Nephron (organoid): ENCODE measurements around the gene ICE2.

Experiments used
- H3K27ac Mint-ChIP-seq, 3 experiments: 2 replicates each; pipeline ENCODE4 v1.8.0; 2020; ENCODE audit warnings: mixed read lengths in 3 of 3, mild to moderate bottlenecking in 2 of 3, moderate library complexity in 1 of 3
- H3K27me3 Mint-ChIP-seq: 2 replicates; pipeline ENCODE4 v1.8.0; 2021; ENCODE audit warnings: low read depth, mild to moderate bottlenecking, moderate library complexity, mixed read lengths
- H3K36me3 Mint-ChIP-seq: 2 replicates; pipeline ENCODE4 v1.8.0; 2020; ENCODE audit warnings: low read depth, mixed read lengths
- H3K4me1 Mint-ChIP-seq: 2 replicates; pipeline ENCODE4 v1.8.0; 2020; ENCODE audit warnings: mixed read lengths
- H3K4me3 Mint-ChIP-seq, 3 experiments: 2 replicates each; pipeline ENCODE4 v1.8.0; 2020; ENCODE audit warnings: mild to moderate bottlenecking in 3 of 3, mixed read lengths in 3 of 3, moderate library complexity in 2 of 3
- H3K9me3 Mint-ChIP-seq: 2 replicates; pipeline ENCODE4 v1.8.0; 2020; ENCODE audit warnings: mixed read lengths
- TF ChIP-seq, protein P1 (sequence below), 3 experiments: fragments of 200-600 bp; sonication (generic); IDR thresholded peaks; one replicate each; pipeline ENCODE4 v1.5.0; 2021; ENCODE audit warnings: antibody characterized with exemption in 3 of 3; ENCODE audit not compliant: unreplicated experiment in 3 of 3

Gene ICE2

DNA sequence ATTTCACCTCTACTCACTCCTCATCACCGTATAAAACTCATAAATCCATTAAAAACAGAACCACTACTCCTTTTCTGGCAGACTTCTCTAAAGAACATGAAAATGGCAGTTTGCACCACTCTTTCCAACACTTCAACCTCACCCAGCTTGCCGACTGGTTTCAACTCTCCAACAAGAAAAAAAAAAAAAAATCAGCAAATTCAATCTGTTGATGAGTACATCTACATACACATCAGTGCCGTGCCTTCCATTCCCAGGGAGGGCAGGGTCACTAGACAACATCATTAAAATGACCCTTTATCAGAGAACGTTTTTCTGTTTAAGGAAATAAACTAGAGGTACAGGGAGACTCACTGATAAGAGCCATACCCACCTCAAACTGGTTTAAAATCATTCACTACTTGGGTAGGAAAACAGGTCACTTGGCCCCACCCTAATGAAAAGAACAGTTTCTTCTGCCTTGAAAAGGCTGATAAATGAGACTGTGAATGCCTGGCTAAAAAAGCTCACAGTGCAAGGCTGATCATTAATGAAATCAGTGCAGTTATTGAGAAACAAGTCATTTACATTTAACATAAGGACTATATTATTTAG is 87.1 kb downstream of the ICE2 start:
- TF ChIP-seq, protein P1, sequence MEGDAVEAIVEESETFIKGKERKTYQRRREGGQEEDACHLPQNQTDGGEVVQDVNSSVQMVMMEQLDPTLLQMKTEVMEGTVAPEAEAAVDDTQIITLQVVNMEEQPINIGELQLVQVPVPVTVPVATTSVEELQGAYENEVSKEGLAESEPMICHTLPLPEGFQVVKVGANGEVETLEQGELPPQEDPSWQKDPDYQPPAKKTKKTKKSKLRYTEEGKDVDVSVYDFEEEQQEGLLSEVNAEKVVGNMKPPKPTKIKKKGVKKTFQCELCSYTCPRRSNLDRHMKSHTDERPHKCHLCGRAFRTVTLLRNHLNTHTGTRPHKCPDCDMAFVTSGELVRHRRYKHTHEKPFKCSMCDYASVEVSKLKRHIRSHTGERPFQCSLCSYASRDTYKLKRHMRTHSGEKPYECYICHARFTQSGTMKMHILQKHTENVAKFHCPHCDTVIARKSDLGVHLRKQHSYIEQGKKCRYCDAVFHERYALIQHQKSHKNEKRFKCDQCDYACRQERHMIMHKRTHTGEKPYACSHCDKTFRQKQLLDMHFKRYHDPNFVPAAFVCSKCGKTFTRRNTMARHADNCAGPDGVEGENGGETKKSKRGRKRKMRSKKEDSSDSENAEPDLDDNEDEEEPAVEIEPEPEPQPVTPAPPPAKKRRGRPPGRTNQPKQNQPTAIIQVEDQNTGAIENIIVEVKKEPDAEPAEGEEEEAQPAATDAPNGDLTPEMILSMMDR (IDR thresholded peaks at IDR 0.05; ENCODE audit: unreplicated experiment in 3 of 3): no peak
- H3K27me3 Mint-ChIP-seq: no peaks in the 10 kb centered on the region
- peak overlapping the region; percentile 83 to 93 (median 92) for H3K27ac Mint-ChIP-seq
- peaks cover 22% of the 10 kb centered on the region for H3K36me3 Mint-ChIP-seq
- no peaks in the 10 kb centered on the region for H3K9me3 Mint-ChIP-seq
- peak overlapping the region; percentile 20 to 66 (median 33) for H3K4me3 Mint-ChIP-seq
- peaks cover 86% of the 10 kb centered on the region for H3K4me1 Mint-ChIP-seq

DNA sequence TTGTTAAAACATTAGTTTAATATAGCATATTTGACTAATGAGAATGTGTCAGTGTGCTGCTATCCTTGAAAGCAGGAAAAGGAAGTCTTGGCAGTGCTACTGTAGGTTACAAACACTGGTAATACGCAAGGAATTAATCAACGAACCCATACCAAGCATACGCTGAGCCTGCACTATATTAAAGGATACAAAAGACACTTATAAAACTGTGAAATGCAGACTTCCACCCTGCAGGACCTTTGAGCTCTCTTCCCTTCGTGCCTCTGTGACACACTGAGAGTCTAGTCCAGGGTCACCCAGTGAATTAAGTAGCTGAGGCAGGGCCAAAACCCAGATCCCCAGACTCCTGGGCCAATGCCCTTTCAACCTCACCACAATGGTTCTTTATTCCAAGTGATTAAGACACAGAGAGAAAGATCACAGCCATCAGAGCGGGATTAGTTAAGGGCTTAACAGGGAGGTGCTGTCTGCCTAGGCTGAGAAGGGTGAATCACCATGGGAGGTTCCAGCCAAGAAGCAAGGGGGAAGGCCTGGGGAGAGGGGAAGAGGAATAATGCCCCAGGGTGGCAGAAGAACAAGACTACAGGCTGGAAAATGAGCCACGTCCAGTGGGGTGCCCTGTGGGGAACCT is 88.0 kb downstream of the ICE2 start:
- Mint-ChIP-seq H3K4me3 (peak overlapping the region; percentile 48 to 57 (median 51)), H3K9me3 (no peaks in the 10 kb centered on the region), H3K4me1 (peaks cover 86% of the 10 kb centered on the region), H3K27ac (peak overlapping the region; percentile 83 to 93 (median 92)), H3K27me3 (no peaks in the 10 kb centered on the region), H3K36me3 (peaks cover 30% of the 10 kb centered on the region)
- TF ChIP-seq, protein P1 (IDR thresholded peaks at IDR 0.05; ENCODE audit: unreplicated experiment in 3 of 3): no peak

DNA sequence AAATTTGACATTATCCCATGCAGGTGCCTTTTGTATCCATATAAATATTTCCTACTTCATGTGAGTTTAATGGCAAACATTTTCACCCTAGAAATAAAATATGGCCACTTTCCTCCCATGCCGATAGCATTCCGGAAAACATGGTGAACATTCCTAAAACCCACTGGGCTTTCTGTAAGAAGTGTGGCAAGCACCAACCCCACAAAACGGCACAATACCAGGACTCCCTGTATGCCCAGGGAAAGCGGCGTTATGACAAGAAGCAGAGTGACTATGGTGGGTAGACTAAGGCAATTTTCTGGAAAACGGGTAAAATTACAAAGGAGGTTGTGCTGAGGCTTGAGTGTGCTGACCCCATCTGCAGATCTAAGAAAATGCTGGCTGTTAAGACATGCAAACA is 88.7 kb downstream of the ICE2 start:
- H3K9me3 Mint-ChIP-seq: no peaks in the 10 kb centered on the region
- H3K4me1 Mint-ChIP-seq: peaks cover 83% of the 10 kb centered on the region
- no peaks in the 10 kb centered on the region for H3K27me3 Mint-ChIP-seq
- peaks cover 27% of the 10 kb centered on the region for H3K36me3 Mint-ChIP-seq
- peak overlapping the region in 1 of 3 experiments; percentile 32 for H3K4me3 Mint-ChIP-seq
- H3K27ac Mint-ChIP-seq: peak overlapping the region; percentile 83 to 93 (median 92)
- TF ChIP-seq, protein P1 (IDR thresholded peaks at IDR 0.05; ENCODE audit: unreplicated experiment in 3 of 3): no peak

DNA sequence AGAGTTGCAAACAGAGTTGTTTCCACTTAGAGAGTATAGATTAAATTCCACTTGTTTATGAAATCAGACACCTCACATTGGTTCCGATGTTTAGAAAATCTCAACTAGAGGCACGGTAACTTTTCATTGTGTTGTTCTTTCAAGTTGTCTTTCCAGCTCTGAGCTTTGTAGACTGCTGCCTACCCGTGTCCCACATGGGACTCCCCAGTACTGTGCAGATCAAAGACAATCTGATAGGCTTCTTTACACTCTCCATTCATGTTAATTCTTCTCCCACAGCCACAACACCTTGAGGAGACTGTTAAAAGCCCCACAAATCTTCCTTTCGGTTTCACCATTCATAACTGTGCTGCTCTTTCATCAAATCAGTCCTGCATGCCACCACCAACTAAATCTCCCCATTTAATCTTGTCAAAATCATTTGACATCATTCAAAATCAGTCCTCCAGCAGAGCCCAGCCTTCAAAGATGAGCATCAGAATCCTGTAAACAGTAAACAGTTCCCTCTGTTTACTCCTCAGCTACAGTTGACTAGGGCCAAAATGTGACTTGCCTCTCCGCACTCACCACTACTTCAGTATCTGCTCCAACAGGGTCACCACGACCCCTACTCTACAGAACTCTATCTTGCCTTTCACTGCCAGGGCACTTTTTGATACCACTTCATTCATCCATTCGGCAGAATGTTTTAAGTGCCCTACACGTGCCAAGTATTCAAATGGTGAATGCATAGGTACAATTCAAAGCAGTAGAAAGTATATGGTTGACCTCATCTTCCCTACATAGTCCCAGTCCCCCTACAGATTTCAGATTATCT is 89.5 kb downstream of the ICE2 start:
- Mint-ChIP-seq H3K36me3 (peaks cover 25% of the 10 kb centered on the region), H3K27ac (peak overlapping the region; percentile 83 to 93 (median 92)), H3K27me3 (no peaks in the 10 kb centered on the region), H3K4me1 (peaks cover 79% of the 10 kb centered on the region), H3K9me3 (no peaks in the 10 kb centered on the region), H3K4me3 (peak overlapping the region in 2 of 3 experiments; percentile 3 to 14)
- TF ChIP-seq, protein P1 (IDR thresholded peaks at IDR 0.05; ENCODE audit: unreplicated experiment in 3 of 3): no peak

DNA sequence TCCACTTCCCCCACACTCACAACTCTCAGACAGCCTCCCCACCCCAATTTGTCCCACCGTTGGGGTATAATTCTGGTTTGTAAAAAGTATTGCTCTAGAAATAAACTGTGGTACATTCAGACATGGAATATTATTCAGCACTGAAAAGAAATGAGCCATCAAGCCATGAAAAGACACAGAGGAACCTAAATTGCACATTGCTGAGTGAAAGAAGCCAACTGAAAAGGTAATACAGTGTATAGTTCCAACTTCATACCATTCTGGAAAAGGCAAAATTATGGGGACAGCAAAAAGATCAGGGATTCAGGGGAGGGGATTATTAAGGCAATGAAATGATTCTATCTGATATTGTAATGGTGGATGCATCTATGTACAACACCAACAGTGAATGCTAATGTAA is 91.6 kb downstream of the ICE2 start:
- peaks cover 35% of the 10 kb centered on the region for H3K36me3 Mint-ChIP-seq
- H3K27ac Mint-ChIP-seq: no peak overlapping the region
- no peak overlapping the region for H3K4me3 Mint-ChIP-seq
- TF ChIP-seq, protein P1 (IDR thresholded peaks at IDR 0.05; ENCODE audit: unreplicated experiment in 3 of 3): no peak
- no peaks in the 10 kb centered on the region for H3K9me3 Mint-ChIP-seq
- H3K4me1 Mint-ChIP-seq: peaks cover 72% of the 10 kb centered on the region
- H3K27me3 Mint-ChIP-seq: no peaks in the 10 kb centered on the region
